Measurements from ENCODE around the gene WNT3A.

- no peak for TF ChIP-seq CTCF (IDR thresholded peaks at IDR 0.05)
- TF ChIP-seq POLR2A (IDR thresholded peaks at IDR 0.05) = no peak
Observed at GRCh38 chr1:228038387-228039005, 31.7 kb downstream of the WNT3A start.

Data from right lobe of liver (tissue), 4 donors.